IPS-NIHi7 (cell line): ENCODE data around the gene PPP1R12B.
"Not testable (repeated sequence)": the region's sequence is repeated elsewhere in the genome, so short reads cannot be mapped to it uniquely, and the experiment has no call there.

Experiments used
- DNase-seq: peaks from one replicate; pipeline ENCODE4 v3.0.0; 2012; ENCODE audit warnings: mixed read lengths; ENCODE audit errors: extremely low spot score

PPP1R12B gene

GRCh38 chr1:202584707-202585589 lies 236.4 kb downstream of the PPP1R12B start:
- no peak for DNase-seq

GRCh38 chr1:202585590-202585933 lies 237.1 kb downstream of the PPP1R12B start:
- no peak for DNase-seq

- DNase-seq: no peak
Observed at GRCh38 chr1:202586018-202586821, 237.7 kb downstream of the PPP1R12B start.

GRCh38 chr1:202586871-202587270 lies 238.4 kb downstream of the PPP1R12B start:
- no peak for DNase-seq

GRCh38 chr1:202587859-202588485 lies 239.5 kb downstream of the PPP1R12B start:
- DNase-seq: no peak

GRCh38 chr1:202588503-202589189 lies 240.1 kb downstream of the PPP1R12B start:
- no peak for DNase-seq

- DNase-seq: peak; percentile 67
Observed at GRCh38 chr1:202589190-202589930, 240.9 kb downstream of the PPP1R12B start.

- DNase-seq: no peak
Observed at GRCh38 chr1:202590126-202590525, 241.6 kb downstream of the PPP1R12B start.

- no peak for DNase-seq
Observed at GRCh38 chr1:202590975-202591411, 242.5 kb downstream of the PPP1R12B start.

GRCh38 chr1:202591515-202591914 lies 243.0 kb downstream of the PPP1R12B start:
- no peak for DNase-seq

- DNase-seq: no peak
Observed at GRCh38 chr1:202592146-202592545, 243.6 kb downstream of the PPP1R12B start.

GRCh38 chr1:202593845-202594244 lies 245.3 kb downstream of the PPP1R12B start:
- DNase-seq: no peak

GRCh38 chr1:202596638-202597037 lies 248.1 kb downstream of the PPP1R12B start:
- DNase-seq: no peak

GRCh38 chr1:202597090-202597761 lies 248.7 kb downstream of the PPP1R12B start:
- no peak for DNase-seq

GRCh38 chr1:202599669-202600431 lies 251.4 kb downstream of the PPP1R12B start:
- DNase-seq: peak; percentile 90

- no peak for DNase-seq
Observed at GRCh38 chr1:202600432-202601041, 252.0 kb downstream of the PPP1R12B start.

GRCh38 chr1:202603435-202603834 lies 254.9 kb downstream of the PPP1R12B start:
- DNase-seq: no peak

GRCh38 chr1:202605515-202605914 lies 257.0 kb downstream of the PPP1R12B start:
- DNase-seq: no peak

GRCh38 chr1:202612036-202612435 lies 263.5 kb downstream of the PPP1R12B start:
- DNase-seq: not testable (repeated sequence)
